ENCODE measurements around the gene NPFF. TPM values are rescaled to one million over a fixed set of nuclear protein-coding genes. Genes with fewer than 3 reads are reported as not detected.

The NPFF gene
- total RNA-seq, 2 donors from 2014 or later: not detected

DNA sequence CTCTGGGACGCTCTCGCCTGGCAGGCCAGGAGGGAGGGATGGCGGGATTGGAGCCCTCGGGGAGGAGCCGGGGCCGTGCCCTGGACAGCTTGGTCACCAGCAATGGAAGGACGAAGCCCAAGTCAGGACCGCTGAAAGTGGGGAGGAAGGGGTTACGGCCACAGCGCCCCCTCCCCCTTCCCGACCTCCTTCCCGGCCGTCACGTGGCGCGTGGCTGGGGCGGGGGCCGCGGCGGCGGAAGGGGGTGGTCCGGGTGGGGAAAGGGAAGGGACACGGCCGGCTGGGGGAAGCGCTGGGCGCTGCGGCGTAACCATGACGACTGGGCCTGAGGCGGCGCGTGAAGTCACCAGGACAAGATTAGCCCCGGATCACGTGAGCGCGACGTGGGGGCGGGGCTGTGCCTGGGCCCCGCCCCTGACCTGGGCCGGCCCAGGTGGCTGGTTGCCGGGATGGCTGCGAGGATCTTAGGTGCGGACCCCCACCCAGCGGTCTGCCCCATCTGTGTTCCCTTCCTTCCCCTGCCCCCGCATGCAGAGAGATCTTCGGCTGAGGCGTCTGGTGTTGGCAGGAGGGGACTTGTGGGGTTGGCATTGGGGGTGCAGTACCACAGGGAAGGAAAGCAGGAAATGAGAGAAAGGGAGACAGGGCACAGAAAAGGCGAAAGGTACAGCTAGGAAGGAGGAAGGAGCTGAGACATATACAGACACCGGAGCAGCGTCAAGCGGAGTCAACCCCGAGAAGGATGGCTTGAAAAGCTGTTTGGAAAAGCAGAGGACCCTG, 14.3 kb downstream of the NPFF start:
- Histone ChIP-seq H3K4me3 (peak overlapping the region; percentile 38 to 45), H3K27me3 (no peaks in the 10 kb centered on the region), H3K27ac (peak overlapping the region; percentile 71 to 88 (median 79)), H3K4me1 (peaks cover 35% of the 10 kb centered on the region), H3K9me3 (no peaks in the 10 kb centered on the region), H3K36me3 (replicated peaks in 1 of 2; ENCODE audit: insufficient read depth in 1 of 2, low read depth in 2 of 2) (no peaks in the 10 kb centered on the region)
- intact Hi-C loops (cut with DNase I): no loop called here
- 0 to 2% methylated on average over 9 to 49 of the region's 52 CpGs for WGBS, 2 donors
- peak; percentile 93 for ATAC-seq
- DNase-seq: peak; percentile 95 to 97 (median 96)
- TF ChIP-seq POLR2A (IDR thresholded peaks at IDR 0.05) (peak; percentile 62 to 94 (median 90)), CTCF (IDR thresholded peaks at IDR 0.05) (no peak)

- DNase-seq (peak in 1 of 4 donors; percentile 16), ATAC-seq (no peak)
- no peaks in the 10 kb centered on the region for H3K9me3 ChIP-seq
- H3K4me1 ChIP-seq: peaks cover 35% of the 10 kb centered on the region
- 57 to 63% methylated on average over 20 of the region's 20 CpGs for WGBS, 2 donors
- peak overlapping the region; percentile 71 to 88 (median 79) for H3K27ac ChIP-seq
- TF ChIP-seq POLR2A (IDR thresholded peaks at IDR 0.05): no peak
- no peak for TF ChIP-seq CTCF (IDR thresholded peaks at IDR 0.05)
- no peaks in the 10 kb centered on the region for H3K27me3 ChIP-seq
- intact Hi-C loops (cut with DNase I): no loop called here
- peak overlapping the region in 1 of 2 donors; percentile 38 for H3K4me3 ChIP-seq
- H3K36me3 ChIP-seq (replicated peaks in 1 of 2; ENCODE audit: insufficient read depth in 1 of 2, low read depth in 2 of 2): no peaks in the 10 kb centered on the region
Measured at GRCh38 chr12:53492188-53492587, 15.1 kb downstream of the NPFF start.

- no peak for TF ChIP-seq CTCF (IDR thresholded peaks at IDR 0.05)
- no peak for TF ChIP-seq POLR2A (IDR thresholded peaks at IDR 0.05)
- Histone ChIP-seq H3K9me3 (no peaks in the 10 kb centered on the region), H3K27me3 (no peaks in the 10 kb centered on the region), H3K4me1 (peaks cover 21% of the 10 kb centered on the region), H3K27ac (no peak overlapping the region), H3K4me3 (no peak overlapping the region), H3K36me3 (replicated peaks in 1 of 2; ENCODE audit: insufficient read depth in 1 of 2, low read depth in 2 of 2) (peaks cover 0 to 8% of the 10 kb centered on the region in 2 donors)
- ATAC-seq: no peak
- intact Hi-C loops (cut with DNase I): no loop called here
- 94 to 95% methylated on average over 5 of the region's 5 CpGs for WGBS, 2 donors
- DNase-seq: no peak
Measured at GRCh38 chr12:53489242-53489864, 17.9 kb downstream of the NPFF start.

GRCh38 chr12:53486736-53487487, 20.4 kb downstream of the NPFF start:
- peaks cover 0 to 14% of the 10 kb centered on the region in 2 donors for H3K36me3 ChIP-seq (replicated peaks in 1 of 2; ENCODE audit: insufficient read depth in 1 of 2, low read depth in 2 of 2)
- no peak overlapping the region for H3K27ac ChIP-seq
- WGBS, 2 donors: 78 to 87% methylated on average over 14 to 16 of the region's 17 CpGs

More at GRCh38 chr12:53486736-53487487, 20.4 kb downstream of the NPFF start:
- peak in 1 of 4 donors; percentile 11 for DNase-seq
- ATAC-seq: no peak
- intact Hi-C loops (cut with DNase I): no loop called here
- H3K4me1 ChIP-seq: no peaks in the 10 kb centered on the region
- TF ChIP-seq POLR2A (IDR thresholded peaks at IDR 0.05): peak in 1 of 3 donors; percentile 9
- no peak for TF ChIP-seq CTCF (IDR thresholded peaks at IDR 0.05)
- no peak overlapping the region for H3K4me3 ChIP-seq
- no peaks in the 10 kb centered on the region for H3K27me3 ChIP-seq
- H3K9me3 ChIP-seq: no peaks in the 10 kb centered on the region

All from body of pancreas (tissue), 4 donors.